WTC11 (cell line): Measurements from ENCODE around the gene PRPF31. TPM values are rescaled to one million over a fixed set of nuclear protein-coding genes. Genes with fewer than 3 reads are reported as not detected.

Experiments used
- ATAC-seq: fragments of 200-7000 bp; cut with Tn5 transposase; 2 replicates; pipeline ENCODE4 v1.10.0; 2021; ENCODE audit warnings: mild to moderate bottlenecking, moderate library complexity
- CTCF ChIA-PET: fragments of 300-600 bp; sonication (Branson Sonifier 250); formaldehyde crosslinking; loops from one replicate; lab custom pipeline; 2021; ENCODE audit warnings: antibody characterized with exemption; lab: Charles Lee
- POLR2A ChIA-PET: fragments of 350-600 bp; sonication (Branson Sonifier 250); formaldehyde crosslinking; loops from one replicate; lab custom pipeline; 2021; ENCODE audit warnings: antibody characterized with exemption; lab: Charles Lee
- DNase-seq: peaks from one replicate; pipeline ENCODE4 v3.0.0; 2021; ENCODE audit warnings: low spot score
- H3K27ac Mint-ChIP-seq: 2 replicates; pipeline ENCODE4 v1.8.0; 2021; ENCODE audit warnings: mixed read lengths
- H3K27me3 Mint-ChIP-seq: 2 replicates; pipeline ENCODE4 v1.8.0; 2021; ENCODE audit warnings: low read depth, mild to moderate bottlenecking, moderate library complexity, mixed read lengths
- H3K36me3 Mint-ChIP-seq: 2 replicates; pipeline ENCODE4 v1.8.0; 2021; ENCODE audit warnings: mixed read lengths
- H3K4me1 Mint-ChIP-seq: 2 replicates; pipeline ENCODE4 v1.8.0; 2022; ENCODE audit warnings: mixed read lengths
- H3K4me3 Mint-ChIP-seq: 2 replicates; pipeline ENCODE4 v1.8.0; 2021; ENCODE audit warnings: mild to moderate bottlenecking, moderate library complexity, mixed read lengths
- H3K9me3 Mint-ChIP-seq: 2 replicates; pipeline ENCODE4 v1.8.0; 2021; ENCODE audit warnings: mixed read lengths
- MXD4 ChIP-seq: fragments of 250-450 bp; sonication (Bioruptor Pico); IDR thresholded peaks from 2 replicates; pipeline ENCODE4 v1.8.0; 2021; ENCODE audit warnings: mild to moderate bottlenecking, moderate library complexity, borderline replicate concordance
- NFYB ChIP-seq: sonication (generic); formaldehyde crosslinking; conservative IDR thresholded peaks from 2 replicates; pipeline ENCODE4 v1.8.0; 2022; ENCODE audit warnings: low read depth, missing genetic modification reagents
- NR1H2 ChIP-seq: sonication (generic); formaldehyde crosslinking; IDR thresholded peaks from 2 replicates; pipeline ENCODE4 v1.9.0; 2021; ENCODE audit warnings: mild to moderate bottlenecking, moderate library complexity, missing genetic modification reagents
- ZNF121 ChIP-seq: sonication (generic); formaldehyde crosslinking; IDR thresholded peaks from 2 replicates; pipeline ENCODE4 v1.8.0; 2023; ENCODE audit warnings: missing genetic modification reagents
- total RNA-seq: library from RNA; stranded (reverse); gene quantifications from 3 replicates; pipeline ENCODE4 v1.2.3, GENCODE V29; 2021
- TF ChIP-seq, protein P1 (sequence below): sonication (generic); formaldehyde crosslinking; IDR thresholded peaks from 2 replicates; pipeline ENCODE4 v1.8.0; 2022; ENCODE audit warnings: missing genetic modification reagents
- TF ChIP-seq, protein P2 (sequence below): sonication (generic); formaldehyde crosslinking; IDR thresholded peaks from 2 replicates; pipeline ENCODE4 v1.8.0; 2023; ENCODE audit warnings: missing genetic modification reagents
- TF ChIP-seq, protein P3 (sequence below): sonication (generic); formaldehyde crosslinking; IDR thresholded peaks from 2 replicates; pipeline ENCODE4 v1.8.1; 2022; ENCODE audit warnings: mild to moderate bottlenecking, moderate library complexity, missing genetic modification reagents
- TF ChIP-seq, protein P4 (sequence below): sonication (generic); formaldehyde crosslinking; IDR thresholded peaks from 2 replicates; pipeline ENCODE4 v1.8.1; 2022; ENCODE audit warnings: low read depth, mild to moderate bottlenecking, moderate library complexity, missing genetic modification reagents, borderline replicate concordance
- TF ChIP-seq, protein P5 (sequence below): sonication (generic); formaldehyde crosslinking; IDR thresholded peaks from 2 replicates; pipeline ENCODE4 v1.8.0; 2022; ENCODE audit warnings: mild to moderate bottlenecking, missing genetic modification reagents
- TF ChIP-seq, protein P6 (sequence below): fragments of 250-450 bp; sonication (Bioruptor Pico); IDR thresholded peaks from 2 replicates; pipeline ENCODE4 v1.9.0; 2021; ENCODE audit warnings: mild to moderate bottlenecking

The PRPF31 gene
- total RNA-seq, 1 experiment from 2014 or later, result 92.8 TPM

DNA sequence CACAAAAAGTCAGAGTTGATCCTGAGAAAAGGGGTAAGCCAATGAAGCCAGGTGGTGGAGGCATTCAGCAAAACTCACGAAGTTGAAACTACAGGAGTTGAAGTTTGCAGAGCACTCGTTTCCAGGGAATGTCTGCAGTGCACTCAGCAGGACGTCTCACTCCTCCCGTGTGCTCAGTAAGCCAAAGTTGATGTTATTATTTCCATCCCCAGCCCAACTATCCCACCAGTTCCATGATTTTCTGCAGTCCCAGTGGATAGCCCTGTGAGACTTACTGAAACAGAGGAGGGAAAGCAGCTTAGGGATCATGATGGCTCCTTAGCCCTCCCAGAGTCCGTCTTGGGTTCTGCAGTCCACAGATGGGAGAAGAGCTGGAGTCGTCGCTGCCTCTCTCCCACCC is 34.5 kb upstream of the PRPF31 start, which contains the start of gene TARM1:
Gene TARM1, minus strand, starts transcription at position 334 of the 400 bp plus-strand sequence. Its CDS starts 25 bp downstream, at position 309.
- ChIA-PET POLR2A (no interaction called here), CTCF (interaction anchor here (1.0 to 2.0 kb wide), 3 partner anchors 8 to 57 kb away, joined by 4 to 5 read pairs (median 5); no protein-coding TSS in a partner anchor)
- peaks cover 7% of the 10 kb centered on the region for H3K36me3 Mint-ChIP-seq
- TF ChIP-seq, protein P1, sequence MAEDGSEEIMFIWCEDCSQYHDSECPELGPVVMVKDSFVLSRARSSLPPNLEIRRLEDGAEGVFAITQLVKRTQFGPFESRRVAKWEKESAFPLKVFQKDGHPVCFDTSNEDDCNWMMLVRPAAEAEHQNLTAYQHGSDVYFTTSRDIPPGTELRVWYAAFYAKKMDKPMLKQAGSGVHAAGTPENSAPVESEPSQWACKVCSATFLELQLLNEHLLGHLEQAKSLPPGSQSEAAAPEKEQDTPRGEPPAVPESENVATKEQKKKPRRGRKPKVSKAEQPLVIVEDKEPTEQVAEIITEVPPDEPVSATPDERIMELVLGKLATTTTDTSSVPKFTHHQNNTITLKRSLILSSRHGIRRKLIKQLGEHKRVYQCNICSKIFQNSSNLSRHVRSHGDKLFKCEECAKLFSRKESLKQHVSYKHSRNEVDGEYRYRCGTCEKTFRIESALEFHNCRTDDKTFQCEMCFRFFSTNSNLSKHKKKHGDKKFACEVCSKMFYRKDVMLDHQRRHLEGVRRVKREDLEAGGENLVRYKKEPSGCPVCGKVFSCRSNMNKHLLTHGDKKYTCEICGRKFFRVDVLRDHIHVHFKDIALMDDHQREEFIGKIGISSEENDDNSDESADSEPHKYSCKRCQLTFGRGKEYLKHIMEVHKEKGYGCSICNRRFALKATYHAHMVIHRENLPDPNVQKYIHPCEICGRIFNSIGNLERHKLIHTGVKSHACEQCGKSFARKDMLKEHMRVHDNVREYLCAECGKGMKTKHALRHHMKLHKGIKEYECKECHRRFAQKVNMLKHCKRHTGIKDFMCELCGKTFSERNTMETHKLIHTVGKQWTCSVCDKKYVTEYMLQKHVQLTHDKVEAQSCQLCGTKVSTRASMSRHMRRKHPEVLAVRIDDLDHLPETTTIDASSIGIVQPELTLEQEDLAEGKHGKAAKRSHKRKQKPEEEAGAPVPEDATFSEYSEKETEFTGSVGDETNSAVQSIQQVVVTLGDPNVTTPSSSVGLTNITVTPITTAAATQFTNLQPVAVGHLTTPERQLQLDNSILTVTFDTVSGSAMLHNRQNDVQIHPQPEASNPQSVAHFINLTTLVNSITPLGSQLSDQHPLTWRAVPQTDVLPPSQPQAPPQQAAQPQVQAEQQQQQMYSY, result no peak
- TF ChIP-seq, protein P2, sequence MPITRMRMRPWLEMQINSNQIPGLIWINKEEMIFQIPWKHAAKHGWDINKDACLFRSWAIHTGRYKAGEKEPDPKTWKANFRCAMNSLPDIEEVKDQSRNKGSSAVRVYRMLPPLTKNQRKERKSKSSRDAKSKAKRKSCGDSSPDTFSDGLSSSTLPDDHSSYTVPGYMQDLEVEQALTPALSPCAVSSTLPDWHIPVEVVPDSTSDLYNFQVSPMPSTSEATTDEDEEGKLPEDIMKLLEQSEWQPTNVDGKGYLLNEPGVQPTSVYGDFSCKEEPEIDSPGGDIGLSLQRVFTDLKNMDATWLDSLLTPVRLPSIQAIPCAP (CRISPR knock-in tag), result no peak
- TF ChIP-seq MXD4 (CRISPR knock-in tag) (no peak), ZNF121 (CRISPR knock-in tag) (no peak)
- TF ChIP-seq, protein P3, sequence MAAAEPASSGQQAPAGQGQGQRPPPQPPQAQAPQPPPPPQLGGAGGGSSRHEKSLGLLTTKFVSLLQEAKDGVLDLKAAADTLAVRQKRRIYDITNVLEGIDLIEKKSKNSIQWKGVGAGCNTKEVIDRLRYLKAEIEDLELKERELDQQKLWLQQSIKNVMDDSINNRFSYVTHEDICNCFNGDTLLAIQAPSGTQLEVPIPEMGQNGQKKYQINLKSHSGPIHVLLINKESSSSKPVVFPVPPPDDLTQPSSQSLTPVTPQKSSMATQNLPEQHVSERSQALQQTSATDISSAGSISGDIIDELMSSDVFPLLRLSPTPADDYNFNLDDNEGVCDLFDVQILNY (CRISPR knock-in tag), result no peak
- TF ChIP-seq, protein P4, sequence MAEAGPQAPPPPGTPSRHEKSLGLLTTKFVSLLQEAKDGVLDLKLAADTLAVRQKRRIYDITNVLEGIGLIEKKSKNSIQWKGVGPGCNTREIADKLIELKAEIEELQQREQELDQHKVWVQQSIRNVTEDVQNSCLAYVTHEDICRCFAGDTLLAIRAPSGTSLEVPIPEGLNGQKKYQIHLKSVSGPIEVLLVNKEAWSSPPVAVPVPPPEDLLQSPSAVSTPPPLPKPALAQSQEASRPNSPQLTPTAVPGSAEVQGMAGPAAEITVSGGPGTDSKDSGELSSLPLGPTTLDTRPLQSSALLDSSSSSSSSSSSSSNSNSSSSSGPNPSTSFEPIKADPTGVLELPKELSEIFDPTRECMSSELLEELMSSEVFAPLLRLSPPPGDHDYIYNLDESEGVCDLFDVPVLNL (CRISPR knock-in tag), result no peak
- H3K9me3 Mint-ChIP-seq, result peaks cover 25% of the 10 kb centered on the region
- DNase-seq (no peak), ATAC-seq (peak; percentile 64)
- no peak within 1 kb of the TSS for H3K27ac Mint-ChIP-seq
- no peak within 1 kb of the TSS for H3K4me3 Mint-ChIP-seq
- H3K27me3 Mint-ChIP-seq, result peaks cover 11% of the 10 kb centered on the region
- H3K4me1 Mint-ChIP-seq, result no peaks in the 10 kb centered on the region

DNA sequence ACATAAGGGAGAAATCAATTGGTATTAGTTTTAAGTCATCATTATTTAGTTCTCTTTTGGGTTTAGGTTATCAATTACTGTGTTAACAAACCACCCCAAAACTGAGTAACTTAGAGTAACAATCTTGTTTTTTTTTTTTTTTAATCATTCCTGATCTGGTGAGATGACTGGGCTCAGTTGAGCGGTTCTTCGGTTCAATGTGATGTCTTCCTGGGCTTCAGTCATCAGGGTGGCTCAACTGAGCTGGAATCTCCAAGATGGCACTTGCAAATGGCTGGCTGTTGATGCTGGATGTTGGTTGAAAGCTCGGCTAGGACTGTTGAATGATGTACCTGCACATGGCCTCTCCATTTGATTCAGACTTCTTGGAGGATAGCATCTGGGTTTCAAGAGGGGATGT is 31.1 kb upstream of the PRPF31 start:
- H3K9me3 Mint-ChIP-seq, result peaks cover 34% of the 10 kb centered on the region
- CTCF ChIA-PET, result no interaction called here
- H3K27ac Mint-ChIP-seq, result no peak overlapping the region
- DNase-seq, result no peak
- TF ChIP-seq, protein P5, sequence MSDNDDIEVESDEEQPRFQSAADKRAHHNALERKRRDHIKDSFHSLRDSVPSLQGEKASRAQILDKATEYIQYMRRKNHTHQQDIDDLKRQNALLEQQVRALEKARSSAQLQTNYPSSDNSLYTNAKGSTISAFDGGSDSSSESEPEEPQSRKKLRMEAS (CRISPR knock-in tag), result no peak
- TF ChIP-seq, protein P6, sequence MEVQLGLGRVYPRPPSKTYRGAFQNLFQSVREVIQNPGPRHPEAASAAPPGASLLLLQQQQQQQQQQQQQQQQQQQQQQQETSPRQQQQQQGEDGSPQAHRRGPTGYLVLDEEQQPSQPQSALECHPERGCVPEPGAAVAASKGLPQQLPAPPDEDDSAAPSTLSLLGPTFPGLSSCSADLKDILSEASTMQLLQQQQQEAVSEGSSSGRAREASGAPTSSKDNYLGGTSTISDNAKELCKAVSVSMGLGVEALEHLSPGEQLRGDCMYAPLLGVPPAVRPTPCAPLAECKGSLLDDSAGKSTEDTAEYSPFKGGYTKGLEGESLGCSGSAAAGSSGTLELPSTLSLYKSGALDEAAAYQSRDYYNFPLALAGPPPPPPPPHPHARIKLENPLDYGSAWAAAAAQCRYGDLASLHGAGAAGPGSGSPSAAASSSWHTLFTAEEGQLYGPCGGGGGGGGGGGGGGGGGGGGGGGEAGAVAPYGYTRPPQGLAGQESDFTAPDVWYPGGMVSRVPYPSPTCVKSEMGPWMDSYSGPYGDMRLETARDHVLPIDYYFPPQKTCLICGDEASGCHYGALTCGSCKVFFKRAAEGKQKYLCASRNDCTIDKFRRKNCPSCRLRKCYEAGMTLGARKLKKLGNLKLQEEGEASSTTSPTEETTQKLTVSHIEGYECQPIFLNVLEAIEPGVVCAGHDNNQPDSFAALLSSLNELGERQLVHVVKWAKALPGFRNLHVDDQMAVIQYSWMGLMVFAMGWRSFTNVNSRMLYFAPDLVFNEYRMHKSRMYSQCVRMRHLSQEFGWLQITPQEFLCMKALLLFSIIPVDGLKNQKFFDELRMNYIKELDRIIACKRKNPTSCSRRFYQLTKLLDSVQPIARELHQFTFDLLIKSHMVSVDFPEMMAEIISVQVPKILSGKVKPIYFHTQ, result no peak
- TF ChIP-seq, all 79 proteins: peak for 0
- no peak for ATAC-seq
- peaks cover 7% of the 10 kb centered on the region for H3K36me3 Mint-ChIP-seq
- POLR2A ChIA-PET, result no interaction called here
- H3K4me1 Mint-ChIP-seq, result peaks cover 7% of the 10 kb centered on the region
- peaks cover 17% of the 10 kb centered on the region for H3K27me3 Mint-ChIP-seq
- H3K4me3 Mint-ChIP-seq, result no peak overlapping the region

DNA sequence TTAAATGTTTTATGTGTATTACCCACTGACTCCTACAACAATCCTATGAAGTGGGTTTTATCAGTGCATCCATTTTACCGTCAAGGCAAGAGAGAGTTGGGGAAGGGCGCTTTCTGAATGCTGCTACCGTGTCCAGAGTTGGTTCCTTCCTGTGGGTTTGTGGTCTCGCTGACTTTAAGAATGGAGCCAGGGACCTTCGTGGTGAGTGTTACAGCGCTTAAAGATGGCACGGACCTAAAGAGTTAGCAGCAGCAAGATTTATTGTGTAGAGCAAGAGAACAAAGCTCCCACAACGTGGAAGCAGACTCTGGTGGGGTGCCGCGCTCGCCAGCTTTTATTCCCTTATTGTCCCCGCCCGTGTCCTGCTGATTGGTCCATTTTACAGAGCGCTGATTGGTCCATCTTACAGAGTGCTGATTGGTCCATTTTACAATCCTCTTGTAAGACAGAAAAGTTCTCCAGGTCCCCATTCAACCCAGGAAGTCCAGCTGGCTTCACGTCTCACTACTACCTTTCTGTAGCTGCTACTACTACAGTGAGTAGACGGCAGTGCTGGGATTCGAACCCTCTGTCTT is 21.0 kb upstream of the PRPF31 start:
- Mint-ChIP-seq H3K27me3 (peaks cover 34% of the 10 kb centered on the region), H3K4me1 (peaks cover 6% of the 10 kb centered on the region), H3K9me3 (peaks cover 3% of the 10 kb centered on the region; the same call in 1 of the 2 replicates), H3K4me3 (peak overlapping the region; percentile 77), H3K36me3 (no peaks in the 10 kb centered on the region; the same call in 1 of the 2 replicates), H3K27ac (no peak overlapping the region)
- ChIA-PET CTCF (interaction anchor here (1.2 to 3.9 kb wide), 5 partner anchors 64 to 301 kb away, joined by 3 to 68 read pairs (median 7); no protein-coding TSS in a partner anchor), POLR2A (interaction anchor here (1.3 kb wide), 1 partner anchor 152 kb away, joined by 3 read pairs; no protein-coding TSS in a partner anchor)
- ATAC-seq (no peak), DNase-seq (no peak)
- TF ChIP-seq NR1H2 (no peak), NFYB (CRISPR knock-in tag) (peak; percentile 66)
